ENCODE measurements around the gene ADGRB2. TPM values are rescaled to one million over a fixed set of nuclear protein-coding genes. Genes with fewer than 3 reads are reported as not detected.
A peak's percentile ranks its signal among the peaks of the same experiment; 100 is the strongest.

The ADGRB2 gene
- total and polyA plus RNA-seq, 2 donors (not counting 1 experiment from before 2014, with no cell fraction given): 4.4 to 10.4 TPM

- no peak for TF ChIP-seq CTCF (conservative IDR thresholded peaks at IDR 0.05 in 1 of 2, IDR thresholded peaks at IDR 0.05 in 1 of 2; ENCODE audit: low read depth in 1 of 2, low read length in 2 of 2)
- no peak for TF ChIP-seq EZH2 (IDR thresholded peaks at IDR 0.05; ENCODE audit: low read length, missing control alignments)
- Histone ChIP-seq H3K27me3 (ENCODE audit: control insufficient read depth, insufficient read depth, low read length) (no peaks in the 10 kb centered on the region), H3K4me1 (ENCODE audit: control insufficient read depth, extremely low read depth, insufficient read depth, low read length) (peaks cover 45% of the 10 kb centered on the region), H3K4me3 (replicated peaks in 1 of 4; ENCODE audit: control extremely low read depth in 1 of 4, insufficient read depth in 1 of 4, low read depth in 3 of 4, low read length in 4 of 4) (peak within 1 kb of the TSS; percentile 65 to 94 (median 78)), H3K9ac (ENCODE audit: insufficient read depth, low read length) (peak within 1 kb of the TSS; percentile 70), H3K27ac (ENCODE audit: insufficient read depth, low read length) (peak within 1 kb of the TSS; percentile 87), H2AFZ (ENCODE audit: low read length) (no peak within 1 kb of the TSS), H3K79me2 (ENCODE audit: control insufficient read depth, insufficient read depth, low read length) (peaks cover 26% of the 10 kb centered on the region), H3K4me2 (ENCODE audit: extremely low read depth, insufficient read depth, low read length) (peak within 1 kb of the TSS; percentile 86), H4K20me1 (ENCODE audit: control insufficient read depth, extremely low read depth, insufficient read depth, low read length) (no peaks in the 10 kb centered on the region), H3K36me3 (ENCODE audit: control insufficient read depth, insufficient read depth, low read length) (peaks cover 8% of the 10 kb centered on the region), H3K9me3 (ENCODE audit: control insufficient read depth, insufficient read depth, low read depth, low read length) (no peaks in the 10 kb centered on the region)
- DNase-seq (ENCODE audit: low read depth in 2 of 2): peak; percentile 75 to 79
Measured at GRCh38 chr1:31703431-31704270, 60.5 kb downstream of the ADGRB2 start, which contains the start of gene COL16A1. COL16A1 (minus strand) TSS chr1:31704017; CDS start chr1:31702193, 1,824 bp downstream.

GRCh38 chr1:31702836-31703404 lies 61.2 kb downstream of the ADGRB2 start:
- Histone ChIP-seq H3K36me3 (ENCODE audit: control insufficient read depth, insufficient read depth, low read length) (peaks cover 12% of the 10 kb centered on the region), H3K9ac (ENCODE audit: insufficient read depth, low read length) (peak overlapping the region; percentile 70), H3K27me3 (ENCODE audit: control insufficient read depth, insufficient read depth, low read length) (no peaks in the 10 kb centered on the region), H3K4me2 (ENCODE audit: extremely low read depth, insufficient read depth, low read length) (peak overlapping the region; percentile 86), H3K4me3 (replicated peaks in 1 of 4; ENCODE audit: control extremely low read depth in 1 of 4, insufficient read depth in 1 of 4, low read depth in 3 of 4, low read length in 4 of 4) (peak overlapping the region; percentile 65 to 94 (median 78)), H3K79me2 (ENCODE audit: control insufficient read depth, insufficient read depth, low read length) (peaks cover 26% of the 10 kb centered on the region), H3K9me3 (ENCODE audit: control insufficient read depth, insufficient read depth, low read depth, low read length) (no peaks in the 10 kb centered on the region), H3K4me1 (ENCODE audit: control insufficient read depth, extremely low read depth, insufficient read depth, low read length) (peaks cover 45% of the 10 kb centered on the region), H4K20me1 (ENCODE audit: control insufficient read depth, extremely low read depth, insufficient read depth, low read length) (no peaks in the 10 kb centered on the region), H3K27ac (ENCODE audit: insufficient read depth, low read length) (peak overlapping the region; percentile 87), H2AFZ (ENCODE audit: low read length) (no peak overlapping the region)
- DNase-seq (ENCODE audit: low read depth in 2 of 2): peak in 1 of 2 donors; percentile 21
- TF ChIP-seq EZH2 (IDR thresholded peaks at IDR 0.05; ENCODE audit: low read length, missing control alignments): no peak
- no peak for TF ChIP-seq CTCF (conservative IDR thresholded peaks at IDR 0.05 in 1 of 2, IDR thresholded peaks at IDR 0.05 in 1 of 2; ENCODE audit: low read depth in 1 of 2, low read length in 2 of 2)

GRCh38 chr1:31701091-31701736 lies 62.9 kb downstream of the ADGRB2 start:
- no peaks in the 10 kb centered on the region for H3K9me3 ChIP-seq (ENCODE audit: control insufficient read depth, insufficient read depth, low read depth, low read length)
- no peak for TF ChIP-seq CTCF (conservative IDR thresholded peaks at IDR 0.05 in 1 of 2, IDR thresholded peaks at IDR 0.05 in 1 of 2; ENCODE audit: low read depth in 1 of 2, low read length in 2 of 2)
- no peak for TF ChIP-seq EZH2 (IDR thresholded peaks at IDR 0.05; ENCODE audit: low read length, missing control alignments)
- peak overlapping the region; percentile 3 for H3K9ac ChIP-seq (ENCODE audit: insufficient read depth, low read length)
- H3K27me3 ChIP-seq (ENCODE audit: control insufficient read depth, insufficient read depth, low read length): no peaks in the 10 kb centered on the region
- H2AFZ ChIP-seq (ENCODE audit: low read length): no peak overlapping the region
- peak overlapping the region; percentile 65 to 94 (median 78) for H3K4me3 ChIP-seq (replicated peaks in 1 of 4; ENCODE audit: control extremely low read depth in 1 of 4, insufficient read depth in 1 of 4, low read depth in 3 of 4, low read length in 4 of 4)
- H3K79me2 ChIP-seq (ENCODE audit: control insufficient read depth, insufficient read depth, low read length): peaks cover 26% of the 10 kb centered on the region
- no peaks in the 10 kb centered on the region for H4K20me1 ChIP-seq (ENCODE audit: control insufficient read depth, extremely low read depth, insufficient read depth, low read length)
- H3K36me3 ChIP-seq (ENCODE audit: control insufficient read depth, insufficient read depth, low read length): peaks cover 26% of the 10 kb centered on the region
- DNase-seq (ENCODE audit: low read depth in 2 of 2): peak; percentile 96 to 99
- H3K4me1 ChIP-seq (ENCODE audit: control insufficient read depth, extremely low read depth, insufficient read depth, low read length): peaks cover 40% of the 10 kb centered on the region
- peak overlapping the region; percentile 87 for H3K27ac ChIP-seq (ENCODE audit: insufficient read depth, low read length)
- H3K4me2 ChIP-seq (ENCODE audit: extremely low read depth, insufficient read depth, low read length): peak overlapping the region; percentile 86
